Spleen (tissue), 7 donors: ENCODE results near the gene INPP4B.
"Not testable (repeated sequence)": the region's sequence is repeated elsewhere in the genome, so short reads cannot be mapped to it uniquely, and the experiment has no call there.

Experiments
- POLR2A ChIP-seq, 3 donors: fragments of 450-650 bp; IDR thresholded peaks; one replicate each; pipeline ENCODE4 v1.5.1; 2017; ENCODE audit warnings: antibody characterized with exemption in 3 of 3, mild to moderate bottlenecking in 1 of 3
- TF ChIP-seq, protein P1 (sequence below), 11 experiments: fragments of 200-600 bp in 7 of 11; fragments of 450-650 bp in 4 of 11; sonication (generic) in 4 of 11; IDR thresholded peaks in 8 of 11; conservative IDR thresholded peaks in 3 of 11; 1 replicate in 7 of 11; 2 replicates in 4 of 11; pipeline versions ENCODE4 v1.4.0 to v1.8.0; 2016 to 2021; ENCODE audit warnings: antibody characterized with exemption in 11 of 11, inconsistent platforms in 4 of 11, mild to moderate bottlenecking in 1 of 11
- donor health status: DM: no; HTN: no; CAD: no; lungs with moderate emphysema.
- donor health status: DM: no; HTN: no; CAD: no.
- donor health status: DM: no; HTN: no; CAD: no.

DNA sequence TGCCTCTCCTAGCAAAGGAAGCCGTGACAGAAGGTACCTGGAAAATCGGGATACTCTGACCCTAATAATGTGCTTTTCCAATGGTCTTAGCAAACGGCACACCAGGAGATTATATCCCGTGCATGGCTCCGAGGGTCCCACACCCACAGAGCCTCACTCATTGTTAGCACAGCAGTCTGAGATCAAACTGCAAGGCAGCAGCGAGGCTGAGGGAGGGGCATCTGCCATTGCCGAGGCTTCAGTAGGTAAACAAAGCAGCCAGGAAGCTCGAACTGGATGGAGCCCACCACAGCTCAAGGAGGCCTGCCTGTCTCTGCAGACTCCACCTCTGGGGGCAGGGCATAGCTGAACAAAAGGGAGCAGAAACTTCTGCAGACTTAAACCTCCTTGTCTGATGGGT, 779.5 kb downstream of the INPP4B start:
- TF ChIP-seq, protein P1, sequence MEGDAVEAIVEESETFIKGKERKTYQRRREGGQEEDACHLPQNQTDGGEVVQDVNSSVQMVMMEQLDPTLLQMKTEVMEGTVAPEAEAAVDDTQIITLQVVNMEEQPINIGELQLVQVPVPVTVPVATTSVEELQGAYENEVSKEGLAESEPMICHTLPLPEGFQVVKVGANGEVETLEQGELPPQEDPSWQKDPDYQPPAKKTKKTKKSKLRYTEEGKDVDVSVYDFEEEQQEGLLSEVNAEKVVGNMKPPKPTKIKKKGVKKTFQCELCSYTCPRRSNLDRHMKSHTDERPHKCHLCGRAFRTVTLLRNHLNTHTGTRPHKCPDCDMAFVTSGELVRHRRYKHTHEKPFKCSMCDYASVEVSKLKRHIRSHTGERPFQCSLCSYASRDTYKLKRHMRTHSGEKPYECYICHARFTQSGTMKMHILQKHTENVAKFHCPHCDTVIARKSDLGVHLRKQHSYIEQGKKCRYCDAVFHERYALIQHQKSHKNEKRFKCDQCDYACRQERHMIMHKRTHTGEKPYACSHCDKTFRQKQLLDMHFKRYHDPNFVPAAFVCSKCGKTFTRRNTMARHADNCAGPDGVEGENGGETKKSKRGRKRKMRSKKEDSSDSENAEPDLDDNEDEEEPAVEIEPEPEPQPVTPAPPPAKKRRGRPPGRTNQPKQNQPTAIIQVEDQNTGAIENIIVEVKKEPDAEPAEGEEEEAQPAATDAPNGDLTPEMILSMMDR (IDR thresholded peaks at IDR 0.05 in 8 of 11, conservative IDR thresholded peaks at IDR 0.05 in 3 of 11), result not testable (repeated sequence)
- not testable (repeated sequence) for TF ChIP-seq POLR2A (IDR thresholded peaks at IDR 0.05)
